HCT116 (cell line): Measurements from ENCODE around the gene GPC1.

Experiments used
- CTCF ChIP-seq, 3 experiments: fragments of 200-600 bp in 1 of 3; sonication (generic) in 1 of 3; IDR thresholded peaks in 2 of 3; conservative IDR thresholded peaks in 1 of 3; 2 replicates each; pipeline ENCODE4 v1.5.1; 2012 to 2017; ENCODE audit warnings: low read depth in 2 of 3, low read length in 2 of 3, antibody characterized with exemption in 1 of 3, borderline replicate concordance in 1 of 3, control low read depth in 1 of 3, mild to moderate bottlenecking in 1 of 3, mixed read lengths in 1 of 3, mixed run types in 1 of 3, moderate library complexity in 1 of 3; ENCODE audit not compliant: insufficient read depth in 1 of 3
- JUND ChIP-seq: IDR thresholded peaks from 2 replicates; pipeline ENCODE4 v1.6.1; 2012
- RAD21 ChIP-seq: IDR thresholded peaks from 2 replicates; pipeline ENCODE4 v1.6.1; 2012; ENCODE audit warnings: low read depth, mild to moderate bottlenecking
- TF ChIP-seq, protein P1 (sequence below): IDR thresholded peaks from 2 replicates; pipeline ENCODE4 v1.6.1; 2012

DNA sequence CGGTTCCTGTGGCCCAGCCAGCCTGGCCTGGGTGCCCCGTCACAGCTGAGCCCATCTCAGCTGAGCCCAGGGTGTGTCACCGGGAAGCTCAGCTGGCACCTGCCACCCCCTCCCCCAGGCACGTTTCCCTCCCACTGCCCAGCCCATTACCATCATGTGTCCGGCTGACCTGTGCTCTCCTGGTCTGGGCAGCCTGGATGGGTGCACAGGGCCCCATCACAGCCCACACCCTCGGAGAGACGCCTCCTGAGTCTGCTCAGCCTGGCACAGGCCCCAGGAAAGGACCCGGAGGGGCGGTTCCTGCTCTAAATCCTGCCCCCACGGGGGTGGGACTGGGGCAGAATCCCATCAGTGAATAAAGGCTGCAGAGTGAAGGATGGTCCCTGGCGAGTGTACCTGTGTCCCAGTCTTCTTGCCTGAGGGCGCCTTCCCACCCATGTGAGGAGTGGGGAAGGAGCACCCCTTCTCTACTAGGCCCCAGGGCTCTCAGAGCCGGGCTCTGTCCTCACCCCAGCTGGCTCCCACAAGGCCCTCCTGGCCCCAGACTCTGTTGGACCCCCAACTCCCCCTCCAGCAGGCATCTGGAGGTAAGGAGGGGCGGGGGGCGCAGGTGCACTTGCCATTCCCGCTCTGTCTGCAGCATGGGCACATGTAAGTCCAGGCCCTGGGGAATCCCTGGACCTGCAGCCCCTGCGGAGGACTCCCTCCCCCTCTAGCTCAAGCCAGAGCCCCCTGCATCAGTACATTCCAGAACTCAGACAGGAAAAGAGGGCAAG lies 21.2 kb downstream of the GPC1 start:
- no peak for TF ChIP-seq CTCF (IDR thresholded peaks at IDR 0.05 in 2 of 3, conservative IDR thresholded peaks at IDR 0.05 in 1 of 3; ENCODE audit: borderline replicate concordance in 1 of 3, insufficient read depth in 1 of 3, low read depth in 2 of 3, low read length in 2 of 3)
- TF ChIP-seq RAD21: no peak
- TF ChIP-seq, protein P1, sequence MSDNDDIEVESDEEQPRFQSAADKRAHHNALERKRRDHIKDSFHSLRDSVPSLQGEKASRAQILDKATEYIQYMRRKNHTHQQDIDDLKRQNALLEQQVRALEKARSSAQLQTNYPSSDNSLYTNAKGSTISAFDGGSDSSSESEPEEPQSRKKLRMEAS: no peak
- TF ChIP-seq JUND: no peak
